K562 (cell line): ENCODE results near the gene KPTN. TPM values are rescaled to one million over a fixed set of nuclear protein-coding genes. Genes with fewer than 3 reads are reported as not detected.

ENCODE experiments used
- BRD4 ChIP-seq: fragments of 200-600 bp; sonication (generic); IDR thresholded peaks from 2 replicates; pipeline ENCODE4 v1.6.1; 2017; ENCODE audit warnings: inconsistent platforms
- C11orf30 ChIP-seq: fragments of 450-650 bp; IDR thresholded peaks from 2 replicates; pipeline ENCODE4 v1.6.1; 2016; ENCODE audit warnings: low read depth, mild to moderate bottlenecking
- CC2D1A ChIP-seq: fragments of 450-650 bp; IDR thresholded peaks from 2 replicates; pipeline ENCODE4 v1.6.1; 2017; ENCODE audit warnings: mild to moderate bottlenecking
- CHAMP1 ChIP-seq: fragments of 450-650 bp; IDR thresholded peaks from 2 replicates; pipeline ENCODE4 v1.6.1; 2016; ENCODE audit warnings: mild to moderate bottlenecking
- GABPA ChIP-seq: fragments of 200-800 bp; sonication (Bioruptor generic); conservative IDR thresholded peaks from 2 replicates; pipeline ENCODE4 v1.6.1; 2016; ENCODE audit warnings: low read depth, missing genetic modification characterization, missing compliant biosample characterization
- GABPB1 ChIP-seq: sonication (generic); formaldehyde crosslinking; IDR thresholded peaks from 2 replicates; pipeline ENCODE4 v1.8.0; 2022; ENCODE audit warnings: mild to moderate bottlenecking, missing genetic modification reagents
- HDAC6 ChIP-seq: IDR thresholded peaks from 2 replicates; pipeline ENCODE4 v1.6.1; 2012; ENCODE audit warnings: low read depth, mild to moderate bottlenecking, control low read depth, inconsistent platforms, low read length, moderate library complexity
- HIVEP1 ChIP-seq: fragments of 250-450 bp; sonication (Bioruptor Pico); IDR thresholded peaks from 2 replicates; pipeline ENCODE4 v1.4.0; 2020; ENCODE audit warnings: mild to moderate bottlenecking
- IFI16 ChIP-seq: fragments of 250-450 bp; sonication (Bioruptor Pico); IDR thresholded peaks from 2 replicates; pipeline ENCODE4 v2.1.2; 2022; ENCODE audit warnings: mild to moderate bottlenecking, inconsistent platforms
- JUN ChIP-seq, 2 experiments: sonication (generic) in 1 of 2; formaldehyde crosslinking in 1 of 2; IDR thresholded peaks; 2 replicates each; pipeline versions ENCODE4 v1.6.1 to v1.8.0; 2012 to 2022; ENCODE audit warnings: borderline replicate concordance in 2 of 2, mild to moderate bottlenecking in 2 of 2, improper control_type of control experiment in 1 of 2, low read depth in 1 of 2, low read length in 1 of 2, missing genetic modification reagents in 1 of 2
- LCOR ChIP-seq: sonication (generic); formaldehyde crosslinking; IDR thresholded peaks from 2 replicates; pipeline ENCODE4 v1.8.0; 2022; ENCODE audit warnings: mild to moderate bottlenecking, missing genetic modification reagents
- MAFG ChIP-seq: fragments of 450-650 bp; conservative IDR thresholded peaks from 2 replicates; pipeline ENCODE4 v1.6.1; 2016; ENCODE audit warnings: missing genetic modification characterization, missing compliant biosample characterization
- MYNN ChIP-seq, 2 experiments: sonication (generic); formaldehyde crosslinking in 1 of 2; IDR thresholded peaks; 2 replicates each; pipeline versions ENCODE4 v1.5.0 to v1.6.1; 2016 to 2020; ENCODE audit warnings: antibody characterized with exemption in 1 of 2, missing genetic modification reagents in 1 of 2
- NONO ChIP-seq, 2 experiments: fragments of 200-400 bp in 1 of 2; fragments of 450-650 bp in 1 of 2; formaldehyde crosslinking in 1 of 2; IDR thresholded peaks; 2 replicates each; pipeline ENCODE4 v1.6.1; 2017; ENCODE audit warnings: low read depth in 2 of 2, mild to moderate bottlenecking in 2 of 2, moderate library complexity in 2 of 2, low read length in 1 of 2
- NRF1 ChIP-seq, 2 experiments: fragments of 450-650 bp; IDR thresholded peaks in 1 of 2; conservative IDR thresholded peaks in 1 of 2; 2 replicates each; pipeline ENCODE4 v1.6.1; 2014; ENCODE audit warnings: mild to moderate bottlenecking in 2 of 2
- PTTG1 ChIP-seq: fragments of 450-650 bp; IDR thresholded peaks from 2 replicates; pipeline ENCODE4 v1.6.1; 2016; ENCODE audit warnings: low read depth, mild to moderate bottlenecking, missing genetic modification characterization, missing compliant biosample characterization
- RFX1 ChIP-seq: fragments of 450-650 bp; IDR thresholded peaks from 2 replicates; pipeline ENCODE4 v1.6.1; 2016; ENCODE audit warnings: mild to moderate bottlenecking, moderate library complexity
- SRSF1 ChIP-seq: fragments of 200-400 bp; formaldehyde crosslinking; IDR thresholded peaks from 2 replicates; pipeline ENCODE4 v1.6.1; 2017; ENCODE audit warnings: mild to moderate bottlenecking, low read depth, low read length, moderate library complexity
- STAG1 ChIP-seq: sonication (generic); formaldehyde crosslinking; IDR thresholded peaks from 2 replicates; pipeline ENCODE4 v1.5.0; 2020; ENCODE audit warnings: missing genetic modification reagents, borderline replicate concordance
- TAF15 ChIP-seq: fragments of 200-400 bp; formaldehyde crosslinking; IDR thresholded peaks from 2 replicates; pipeline ENCODE4 v1.6.1; 2017; ENCODE audit warnings: mild to moderate bottlenecking, low read depth, low read length, moderate library complexity
- TEAD4 ChIP-seq, 2 experiments: sonication (generic) in 1 of 2; formaldehyde crosslinking in 1 of 2; IDR thresholded peaks; 2 replicates each; pipeline versions ENCODE4 v1.6.1 to v1.8.0; 2012 to 2022; ENCODE audit warnings: borderline replicate concordance in 1 of 2, inconsistent platforms in 1 of 2, low read length in 1 of 2, mild to moderate bottlenecking in 1 of 2, missing genetic modification reagents in 1 of 2
- ZNF239 ChIP-seq: fragments of 250-450 bp; sonication (Bioruptor Pico); IDR thresholded peaks from 2 replicates; pipeline ENCODE4 v1.4.0; 2020; ENCODE audit warnings: mild to moderate bottlenecking
- ZNF24 ChIP-seq: fragments of 450-650 bp; IDR thresholded peaks from 2 replicates; pipeline ENCODE4 v1.6.1; 2016
- ZNF830 ChIP-seq: fragments of 250-450 bp; sonication (Bioruptor Pico); IDR thresholded peaks from 2 replicates; pipeline ENCODE4 v1.5.0; 2021; ENCODE audit warnings: mild to moderate bottlenecking
- ZSCAN29 ChIP-seq: fragments of 450-650 bp; IDR thresholded peaks from 2 replicates; pipeline ENCODE4 v1.6.1; 2017
- polyA plus RNA-seq, 8 experiments: library from polyadenylated mRNA; depleted of rRNA in 4 of 8; stranded (reverse) in 5 of 8; unstranded in 3 of 8; fragments of >200 nt; fragmentation: Nextera tagmentation in 2 of 8; fragmentation: Illumina TruSeq in 1 of 8; extraction: Ambion mirVana in 2 of 8; extraction: Trizol in 1 of 8; gene quantifications; 2 replicates each; pipeline versions ENCODE4 v1.2.1 to v1.2.3, GENCODE V29; 2011 to 2014; ENCODE audit warnings: inconsistent platforms in 1 of 8, missing spikeins in 1 of 8
- total RNA-seq, 7 experiments: library from RNA; depleted of rRNA in 6 of 7; stranded (reverse); fragments of >200 nt in 6 of 7; fragmentation: Illumina TruSeq in 2 of 7; extraction: Trizol in 2 of 7; gene quantifications; 2 replicates each; pipeline versions ENCODE4 v1.2.1 to v1.2.3, GENCODE V29; 2011 to 2021; ENCODE audit warnings: low replicate concordance in 1 of 7

KPTN gene
- total and polyA plus RNA-seq, 9 of the 15 experiments (the other 6 are each of a cell fraction or from before 2014, with no cell fraction given): 0.56 to 18.2 (median 8.5) TPM

- TF ChIP-seq HDAC6 (no peak), ZNF830 (CRISPR knock-in tag) (no peak), NONO (IDR thresholded peaks at IDR 0.05; ENCODE audit: low read depth in 2 of 2, low read length in 1 of 2) (no peak), GABPA (tag) (peak; percentile 45; the same call in 1 of the 2 replicates), LCOR (CRISPR knock-in tag) (0 out of 2 replicates have a peak, but pooled peaks have one; percentile 62), TAF15 (no peak), NRF1 (conservative IDR thresholded peaks at IDR 0.05 in 1 of 2, IDR thresholded peaks at IDR 0.05 in 1 of 2) (peak; percentile 97 to 98), ZSCAN29 (no peak), MYNN (IDR thresholded peaks at IDR 0.05) (peak; percentile 36; the same call in 1 of the 2 replicates), MYNN (CRISPR knock-in tag; IDR thresholded peaks at IDR 0.05) (no peak), MAFG (tag) (no peak), HIVEP1 (CRISPR knock-in tag) (no peak), STAG1 (CRISPR knock-in tag) (no peak), RFX1 (no peak; the same call in 1 of the 2 replicates), GABPB1 (CRISPR knock-in tag) (no peak; the same call in 1 of the 2 replicates), C11orf30 (peak; percentile 86), SRSF1 (no peak), ZNF24 (peak; percentile 94), TEAD4 (IDR thresholded peaks at IDR 0.05; ENCODE audit: low read length) (peak; percentile 15; the same call in 1 of the 2 replicates), TEAD4 (CRISPR knock-in tag; IDR thresholded peaks at IDR 0.05; ENCODE audit: borderline replicate concordance) (no peak), JUN (IDR thresholded peaks at IDR 0.05; ENCODE audit: borderline replicate concordance, low read depth, low read length) (no peak; the same call in 1 of the 2 replicates), JUN (CRISPR knock-in tag; IDR thresholded peaks at IDR 0.05; ENCODE audit: borderline replicate concordance) (no peak), ZNF239 (CRISPR knock-in tag) (no peak), IFI16 (CRISPR knock-in tag) (no peak), CC2D1A (0 out of 2 replicates have a peak, but pooled peaks have one; percentile 54), CHAMP1 (no peak), PTTG1 (tag) (no peak), BRD4 (no peak)
Observed at GRCh38 chr19:47514869-47515588, 31.0 kb upstream of the KPTN start, which contains the start of gene NAPA (continued).
